Omental fat pad (tissue), 4 donors: ENCODE measurements around the gene PARG. TPM values are rescaled to one million over a fixed set of nuclear protein-coding genes. Genes with fewer than 3 reads are reported as not detected.
"Not testable (repeated sequence)": the region's sequence is repeated elsewhere in the genome, so short reads cannot be mapped to it uniquely, and the experiment has no call there.

ENCODE experiments used
- ATAC-seq: fragments of 150-250 bp; one replicate; pipeline ENCODE4 v1.9.1; 2016; ENCODE audit warnings: mild to moderate bottlenecking, moderate library complexity; ENCODE audit not compliant: low FRiP score
- DNase-seq: peaks from one replicate; pipeline ENCODE4 v3.0.0-alpha.2; 2019; ENCODE audit warnings: low spot score
- CTCF ChIP-seq, 3 donors: fragments of 450-650 bp; IDR thresholded peaks; one replicate each; pipeline ENCODE4 v1.5.1; 2016 to 2017; ENCODE audit warnings: antibody characterized with exemption in 3 of 3, mild to moderate bottlenecking in 3 of 3, moderate library complexity in 2 of 3
- total RNA-seq, 4 donors: library from RNA; depleted of rRNA; stranded (reverse); fragments of >200 nt; gene quantifications; one replicate each; pipeline ENCODE4 v1.1.0, GENCODE V29; 2016

PARG gene
- total RNA-seq, 4 donors from 2014 or later = 19.0 to 32.8 (median 21.2) TPM

GRCh38 chr10:49791100-49791499 is 150.7 kb downstream of the PARG start:
- DNase-seq (no peak), ATAC-seq (no peak)
- TF ChIP-seq CTCF (IDR thresholded peaks at IDR 0.05) = no peak

- TF ChIP-seq CTCF (IDR thresholded peaks at IDR 0.05) = no peak
- DNase-seq (no peak), ATAC-seq (no peak)
These were observed 157.1 kb downstream of the PARG start for GRCh38 chr10:49784681-49785080.

GRCh38 chr10:49783645-49784044 is 158.2 kb downstream of the PARG start:
- DNase-seq (no peak), ATAC-seq (no peak)
- no peak for TF ChIP-seq CTCF (IDR thresholded peaks at IDR 0.05)

- ATAC-seq = no peak
- TF ChIP-seq CTCF (IDR thresholded peaks at IDR 0.05) = no peak
These were observed 160.6 kb downstream of the PARG start for GRCh38 chr10:49781247-49781646.

GRCh38 chr10:49778197-49778596 is 163.6 kb downstream of the PARG start:
- ATAC-seq (no peak), DNase-seq (no peak)
- TF ChIP-seq CTCF (IDR thresholded peaks at IDR 0.05) = no peak

More at GRCh38 chr10:49781247-49781646, 160.6 kb downstream of the PARG start:
- no peak for DNase-seq

GRCh38 chr10:49776851-49777250 is 165.0 kb downstream of the PARG start:
- no peak for TF ChIP-seq CTCF (IDR thresholded peaks at IDR 0.05)
- no peak for ATAC-seq
- no peak for DNase-seq

GRCh38 chr10:49775014-49775413 is 166.8 kb downstream of the PARG start:
- no peak for TF ChIP-seq CTCF (IDR thresholded peaks at IDR 0.05)
- DNase-seq (no peak), ATAC-seq (no peak)

- ATAC-seq, DNase-seq: not testable (repeated sequence)
These were observed 168.9 kb downstream of the PARG start for GRCh38 chr10:49772944-49773343.

GRCh38 chr10:49771046-49771445 is 170.8 kb downstream of the PARG start:
- DNase-seq, ATAC-seq: not testable (repeated sequence)
